Measurements from ENCODE around the gene S100A8.

Gene S100A8

DNA sequence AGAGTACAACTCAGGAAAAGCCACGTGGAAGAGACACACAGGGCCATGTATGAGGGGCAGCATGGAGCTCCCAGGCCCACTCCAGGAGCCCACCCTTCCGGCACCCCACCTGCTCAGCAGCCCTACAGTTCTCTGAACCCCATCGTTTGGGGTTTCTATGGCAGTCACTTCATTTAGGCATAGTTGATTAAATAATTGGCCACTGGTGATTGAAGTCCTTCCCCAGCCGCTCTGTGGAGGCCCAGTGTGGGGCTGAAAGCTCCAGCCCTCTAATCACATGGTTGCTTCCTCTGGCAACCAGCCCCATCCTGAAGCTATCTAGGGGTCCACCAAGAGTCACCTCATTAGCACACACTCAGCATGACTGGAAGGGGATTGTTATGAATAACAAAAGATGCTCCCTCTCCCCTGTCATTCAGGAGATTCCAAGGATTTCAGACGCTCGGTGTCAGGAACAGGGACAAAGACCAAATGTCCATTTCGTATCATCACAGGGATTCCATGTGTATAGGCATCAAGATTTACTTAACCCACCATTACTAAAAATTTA lies 13.3 kb upstream of the S100A8 start:
- H3K27ac ChIP-seq, result no peak overlapping the region

DNA sequence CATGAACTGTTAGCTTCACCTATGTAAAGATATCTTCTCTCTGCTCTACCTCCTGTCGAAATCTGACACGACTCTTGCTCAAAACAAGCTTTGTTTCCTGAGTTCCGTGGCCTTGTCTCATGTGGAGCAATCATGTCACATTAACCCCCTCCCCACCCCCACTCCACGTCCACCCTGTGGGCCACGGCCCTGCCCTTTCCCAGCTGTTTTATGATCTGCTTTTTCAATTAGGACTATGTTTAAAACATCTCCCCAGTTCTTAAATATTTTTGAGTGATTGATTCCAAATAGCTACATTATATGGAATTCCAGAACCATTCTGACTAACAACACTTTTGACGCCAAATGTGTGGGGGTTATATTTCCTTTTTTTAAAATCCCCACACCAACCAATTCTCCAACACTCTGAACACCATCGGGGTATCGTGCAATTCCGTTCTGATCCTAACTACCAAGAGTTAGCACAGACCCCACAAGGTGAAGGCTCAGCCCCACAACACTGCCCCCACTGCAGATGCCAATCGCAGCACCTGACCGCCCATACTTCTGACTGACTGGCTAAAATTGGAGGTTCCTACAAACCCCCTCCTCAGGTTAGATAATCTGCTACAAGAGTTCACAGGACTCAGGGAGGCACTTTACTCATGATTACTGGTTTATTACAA lies 12.7 kb upstream of the S100A8 start:
- H3K27me3 ChIP-seq (ENCODE audit: control insufficient read depth, insufficient read depth, low read length), result no peaks in the 10 kb centered on the region
- H3K27ac ChIP-seq, result no peak overlapping the region
- H3K4me3 ChIP-seq (ENCODE audit: low read depth, low read length), result no peak overlapping the region
- no peak overlapping the region for H3K9ac ChIP-seq
- no peak overlapping the region for H3K4me2 ChIP-seq (ENCODE audit: low read length)
- H3K36me3 ChIP-seq (ENCODE audit: control insufficient read depth, insufficient read depth, low read length), result no peaks in the 10 kb centered on the region
- TF ChIP-seq, protein P1, sequence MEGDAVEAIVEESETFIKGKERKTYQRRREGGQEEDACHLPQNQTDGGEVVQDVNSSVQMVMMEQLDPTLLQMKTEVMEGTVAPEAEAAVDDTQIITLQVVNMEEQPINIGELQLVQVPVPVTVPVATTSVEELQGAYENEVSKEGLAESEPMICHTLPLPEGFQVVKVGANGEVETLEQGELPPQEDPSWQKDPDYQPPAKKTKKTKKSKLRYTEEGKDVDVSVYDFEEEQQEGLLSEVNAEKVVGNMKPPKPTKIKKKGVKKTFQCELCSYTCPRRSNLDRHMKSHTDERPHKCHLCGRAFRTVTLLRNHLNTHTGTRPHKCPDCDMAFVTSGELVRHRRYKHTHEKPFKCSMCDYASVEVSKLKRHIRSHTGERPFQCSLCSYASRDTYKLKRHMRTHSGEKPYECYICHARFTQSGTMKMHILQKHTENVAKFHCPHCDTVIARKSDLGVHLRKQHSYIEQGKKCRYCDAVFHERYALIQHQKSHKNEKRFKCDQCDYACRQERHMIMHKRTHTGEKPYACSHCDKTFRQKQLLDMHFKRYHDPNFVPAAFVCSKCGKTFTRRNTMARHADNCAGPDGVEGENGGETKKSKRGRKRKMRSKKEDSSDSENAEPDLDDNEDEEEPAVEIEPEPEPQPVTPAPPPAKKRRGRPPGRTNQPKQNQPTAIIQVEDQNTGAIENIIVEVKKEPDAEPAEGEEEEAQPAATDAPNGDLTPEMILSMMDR (IDR thresholded peaks at IDR 0.05), result no peak
- no peak overlapping the region for H2AFZ ChIP-seq
- no peaks in the 10 kb centered on the region for H3K9me3 ChIP-seq (ENCODE audit: control insufficient read depth, low read length)
- H3K79me2 ChIP-seq, result no peaks in the 10 kb centered on the region
- H3K4me1 ChIP-seq, result no peaks in the 10 kb centered on the region

More for the DNA sequence above, 13.3 kb upstream of the S100A8 start:
- Histone ChIP-seq H3K4me3 (ENCODE audit: low read depth, low read length) (no peak overlapping the region), H3K4me2 (ENCODE audit: low read length) (no peak overlapping the region), H3K36me3 (ENCODE audit: control insufficient read depth, insufficient read depth, low read length) (no peaks in the 10 kb centered on the region), H3K9ac (no peak overlapping the region), H2AFZ (no peak overlapping the region), H3K9me3 (ENCODE audit: control insufficient read depth, low read length) (no peaks in the 10 kb centered on the region), H3K79me2 (no peaks in the 10 kb centered on the region), H3K27me3 (ENCODE audit: control insufficient read depth, insufficient read depth, low read length) (no peaks in the 10 kb centered on the region), H3K4me1 (no peaks in the 10 kb centered on the region)
- TF ChIP-seq, protein P1 (IDR thresholded peaks at IDR 0.05), result no peak

DNA sequence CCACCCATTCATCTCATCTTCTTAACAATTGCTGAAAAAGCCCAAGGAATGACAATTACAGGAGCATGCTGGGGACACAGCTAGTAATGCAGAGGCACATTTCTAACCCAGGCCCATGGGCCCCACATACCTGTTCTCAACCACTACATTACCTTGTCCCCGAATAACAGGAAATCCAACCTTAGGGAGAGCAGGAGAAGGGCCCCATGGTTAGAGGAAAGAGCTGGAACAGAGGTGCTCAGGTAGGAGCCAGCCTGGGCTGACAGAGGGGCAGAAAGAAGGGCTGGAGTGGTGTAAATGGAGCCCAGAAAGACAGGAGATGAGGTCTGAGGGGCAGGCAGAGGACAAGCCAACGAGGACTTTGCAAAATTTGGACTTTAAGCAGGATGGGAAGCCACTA lies 11.4 kb upstream of the S100A8 start:
- no peak overlapping the region for H2AFZ ChIP-seq
- no peak overlapping the region for H3K9ac ChIP-seq
- no peak overlapping the region for H3K27ac ChIP-seq
- no peaks in the 10 kb centered on the region for H3K27me3 ChIP-seq (ENCODE audit: control insufficient read depth, insufficient read depth, low read length)
- H3K4me2 ChIP-seq (ENCODE audit: low read length), result no peak overlapping the region
- H3K36me3 ChIP-seq (ENCODE audit: control insufficient read depth, insufficient read depth, low read length), result no peaks in the 10 kb centered on the region
- no peaks in the 10 kb centered on the region for H3K4me1 ChIP-seq
- TF ChIP-seq, protein P1 (IDR thresholded peaks at IDR 0.05), result no peak
- no peaks in the 10 kb centered on the region for H3K79me2 ChIP-seq
- H3K9me3 ChIP-seq (ENCODE audit: control insufficient read depth, low read length), result no peaks in the 10 kb centered on the region
- H3K4me3 ChIP-seq (ENCODE audit: low read depth, low read length), result no peak overlapping the region

DNA sequence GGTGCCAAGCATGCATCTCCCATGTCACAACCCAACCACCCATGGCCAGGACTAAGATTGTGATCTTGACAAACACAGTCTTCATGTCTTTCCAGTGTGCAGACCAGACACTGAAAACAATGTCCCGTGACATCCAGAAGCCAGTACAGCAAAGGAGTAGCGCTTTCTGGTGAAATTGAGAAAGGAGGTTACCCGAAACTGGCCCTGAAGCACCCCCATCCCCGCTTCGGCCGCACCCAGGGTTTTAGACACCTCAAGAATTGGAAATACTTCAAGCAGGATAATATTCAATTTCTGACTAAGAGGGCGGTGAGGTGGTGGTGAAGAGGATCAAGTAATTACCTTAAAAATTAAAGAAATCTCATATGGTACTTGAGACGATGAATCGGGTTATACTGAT lies 10.6 kb upstream of the S100A8 start:
- H3K9ac ChIP-seq, result no peak overlapping the region
- H3K9me3 ChIP-seq (ENCODE audit: control insufficient read depth, low read length), result no peaks in the 10 kb centered on the region
- no peaks in the 10 kb centered on the region for H3K36me3 ChIP-seq (ENCODE audit: control insufficient read depth, insufficient read depth, low read length)
- TF ChIP-seq, protein P1 (IDR thresholded peaks at IDR 0.05), result no peak
- no peak overlapping the region for H3K27ac ChIP-seq
- H3K4me2 ChIP-seq (ENCODE audit: low read length), result no peak overlapping the region
- H3K27me3 ChIP-seq (ENCODE audit: control insufficient read depth, insufficient read depth, low read length), result no peaks in the 10 kb centered on the region
- no peak overlapping the region for H3K4me3 ChIP-seq (ENCODE audit: low read depth, low read length)
- H2AFZ ChIP-seq, result no peak overlapping the region
- no peaks in the 10 kb centered on the region for H3K4me1 ChIP-seq
- no peaks in the 10 kb centered on the region for H3K79me2 ChIP-seq

DNA sequence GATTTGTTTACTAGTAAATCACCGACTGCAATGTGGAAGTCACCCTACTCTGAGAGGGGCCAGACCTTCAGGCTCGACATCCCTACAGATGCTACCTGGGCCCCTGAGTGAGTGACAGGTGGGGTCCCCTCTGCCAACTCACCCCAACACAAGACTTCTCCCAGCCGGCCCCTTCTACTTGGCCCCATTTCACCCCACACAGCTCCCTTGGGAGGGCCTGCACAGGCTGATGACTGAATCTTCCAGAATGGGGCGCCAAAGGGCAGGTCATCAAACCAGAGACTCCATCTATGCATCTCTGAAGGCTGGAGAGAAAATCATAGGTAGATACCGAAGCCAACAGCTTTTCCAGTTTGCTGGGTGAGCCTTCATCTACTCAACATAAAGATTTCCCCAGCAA lies 9.4 kb upstream of the S100A8 start:
- Histone ChIP-seq H3K36me3 (ENCODE audit: control insufficient read depth, insufficient read depth, low read length) (no peaks in the 10 kb centered on the region), H3K9ac (no peak overlapping the region), H3K9me3 (ENCODE audit: control insufficient read depth, low read length) (no peaks in the 10 kb centered on the region), H3K4me2 (ENCODE audit: low read length) (no peak overlapping the region), H2AFZ (no peak overlapping the region), H3K27ac (no peak overlapping the region), H3K4me3 (ENCODE audit: low read depth, low read length) (no peak overlapping the region), H3K4me1 (no peaks in the 10 kb centered on the region), H3K27me3 (ENCODE audit: control insufficient read depth, insufficient read depth, low read length) (no peaks in the 10 kb centered on the region), H3K79me2 (no peaks in the 10 kb centered on the region)
- TF ChIP-seq, protein P1 (IDR thresholded peaks at IDR 0.05), result no peak

Data from parathyroid adenoma (tissue), 2 donors.